Measurements from ENCODE around the gene NR0B2.

The NR0B2 gene

DNA sequence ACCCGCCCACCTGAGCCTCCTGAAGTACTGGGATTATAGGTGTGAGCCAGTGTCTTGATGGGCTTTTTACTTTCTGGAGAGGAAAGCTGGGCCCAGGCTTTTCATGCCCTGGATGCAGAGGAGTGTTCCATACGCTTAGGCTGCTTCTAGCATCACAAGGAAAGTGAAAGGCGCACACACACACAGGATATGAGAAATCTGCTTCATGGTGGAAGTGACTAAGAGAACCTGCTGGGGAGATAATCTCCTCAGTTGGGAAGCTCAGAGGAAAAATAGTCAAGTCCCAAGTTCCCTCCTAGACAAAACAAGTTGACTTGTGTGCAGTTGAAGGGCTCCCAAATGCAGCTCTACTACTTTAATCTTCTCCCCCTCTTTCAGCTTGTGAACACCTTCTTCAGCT, 9.9 kb upstream of the NR0B2 start:
- Histone ChIP-seq H3K4me1 (ENCODE audit: control insufficient read depth, low read depth, low read length) (peaks cover 7% of the 10 kb centered on the region), H3K36me3 (ENCODE audit: control insufficient read depth, low read depth, low read length) (peaks cover 43% of the 10 kb centered on the region), H3K27ac (ENCODE audit: low read length) (no peak overlapping the region), H3K9ac (ENCODE audit: low read length) (no peak overlapping the region), H3K4me3 (ENCODE audit: low read length) (no peak overlapping the region), H3K9me3 (ENCODE audit: control insufficient read depth, low read depth, low read length) (no peaks in the 10 kb centered on the region), H3K27me3 (ENCODE audit: control insufficient read depth, insufficient read depth, low read length) (no peaks in the 10 kb centered on the region)

DNA sequence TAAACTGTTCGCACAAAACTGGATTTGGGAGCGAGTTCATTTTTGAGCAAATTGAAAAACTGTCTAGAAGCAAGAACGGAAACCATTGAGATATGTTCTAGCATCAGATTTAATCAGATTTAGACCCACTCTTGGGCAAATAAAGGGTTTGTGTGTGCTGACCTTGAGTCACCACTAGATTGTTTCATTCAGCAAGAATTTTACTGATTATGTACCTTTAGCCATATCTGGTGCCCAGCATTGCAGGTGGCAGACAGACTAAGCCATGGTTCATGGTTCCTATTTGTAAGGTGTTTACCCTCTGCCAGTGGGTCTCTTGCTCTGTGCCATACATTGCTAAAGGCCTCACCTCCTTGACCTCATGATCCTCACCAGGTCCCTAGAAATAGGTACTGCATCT, 9.1 kb upstream of the NR0B2 start:
- H3K9me3 ChIP-seq (ENCODE audit: control insufficient read depth, low read depth, low read length), result no peaks in the 10 kb centered on the region
- peak overlapping the region; percentile 96 for H3K9ac ChIP-seq (ENCODE audit: low read length)
- H3K27ac ChIP-seq (ENCODE audit: low read length), result no peak overlapping the region
- no peaks in the 10 kb centered on the region for H3K27me3 ChIP-seq (ENCODE audit: control insufficient read depth, insufficient read depth, low read length)
- peaks cover 35% of the 10 kb centered on the region for H3K36me3 ChIP-seq (ENCODE audit: control insufficient read depth, low read depth, low read length)
- peak overlapping the region; percentile 97 for H3K4me3 ChIP-seq (ENCODE audit: low read length)
- H3K4me1 ChIP-seq (ENCODE audit: control insufficient read depth, low read depth, low read length), result peaks cover 7% of the 10 kb centered on the region

DNA sequence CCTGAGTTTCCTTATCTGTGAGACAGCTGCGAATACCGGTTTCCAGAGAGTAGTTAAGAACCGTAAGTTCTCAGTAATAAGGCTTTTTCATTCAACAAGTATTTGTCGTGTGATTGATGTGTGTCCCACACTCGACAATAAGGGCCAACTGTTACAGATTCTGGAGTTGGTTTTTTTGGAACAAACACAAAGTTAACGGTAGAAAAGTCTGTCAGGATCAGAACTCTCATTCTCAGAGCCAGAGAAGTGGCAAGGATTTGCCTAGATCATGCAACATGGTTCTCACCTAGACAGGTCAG, 8.6 kb upstream of the NR0B2 start:
- H3K36me3 ChIP-seq (ENCODE audit: control insufficient read depth, low read depth, low read length), result peaks cover 29% of the 10 kb centered on the region
- H3K9me3 ChIP-seq (ENCODE audit: control insufficient read depth, low read depth, low read length), result no peaks in the 10 kb centered on the region
- peak overlapping the region; percentile 96 for H3K9ac ChIP-seq (ENCODE audit: low read length)
- H3K27me3 ChIP-seq (ENCODE audit: control insufficient read depth, insufficient read depth, low read length), result no peaks in the 10 kb centered on the region
- H3K27ac ChIP-seq (ENCODE audit: low read length), result peak overlapping the region; percentile 88
- H3K4me3 ChIP-seq (ENCODE audit: low read length), result peak overlapping the region; percentile 97
- H3K4me1 ChIP-seq (ENCODE audit: control insufficient read depth, low read depth, low read length), result peaks cover 7% of the 10 kb centered on the region

DNA sequence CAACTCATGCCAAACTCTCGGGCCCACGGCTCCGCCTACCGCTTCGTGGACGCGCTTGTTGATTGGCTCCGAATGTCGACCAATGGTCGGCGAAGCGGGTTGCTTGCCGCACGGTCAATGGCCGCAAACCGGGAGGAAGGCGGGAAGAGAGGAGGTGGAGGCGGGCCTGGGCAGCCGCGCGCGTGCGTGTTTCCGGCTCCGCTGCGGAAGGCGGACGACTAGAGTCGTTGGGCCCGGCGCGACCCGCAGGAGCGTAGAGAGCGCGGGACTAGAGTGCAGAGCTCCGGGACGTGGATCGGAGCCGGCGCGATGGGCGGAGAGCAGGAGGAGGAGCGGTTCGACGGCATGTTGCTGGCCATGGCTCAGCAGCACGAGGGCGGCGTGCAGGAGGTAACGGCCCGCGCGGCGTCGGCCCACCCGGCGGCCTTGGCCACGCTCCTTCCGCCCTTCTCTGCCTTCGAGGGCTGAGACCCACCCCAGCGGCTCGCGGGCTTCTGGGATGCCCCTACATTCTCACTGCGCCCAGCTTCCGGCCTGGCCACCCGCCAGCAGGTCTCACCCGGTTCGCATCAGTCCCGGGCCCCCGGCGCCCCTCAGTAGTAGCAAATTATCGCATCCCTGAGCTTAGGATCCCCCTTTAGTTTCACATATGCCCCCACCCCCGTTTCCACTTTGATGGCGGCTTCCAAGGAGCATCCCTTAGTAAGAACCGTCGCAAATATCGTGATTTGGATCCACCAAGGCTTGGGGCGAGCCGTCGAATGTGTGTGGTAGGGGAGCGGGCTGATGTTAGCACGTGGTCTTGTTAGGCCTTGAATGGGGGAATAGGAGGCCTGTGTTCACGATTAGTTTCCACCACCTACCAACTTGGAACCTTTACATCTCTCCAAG, 8.0 kb upstream of the NR0B2 start, which contains the start of gene NUDC:
NUDC (plus strand) TSS at position 204 of the 891 bp plus-strand sequence; CDS start at position 310, 106 bp downstream.
- Histone ChIP-seq H3K27ac (ENCODE audit: low read length) (peak within 1 kb of the TSS; percentile 88), H3K36me3 (ENCODE audit: control insufficient read depth, low read depth, low read length) (peaks cover 26% of the 10 kb centered on the region), H3K9me3 (ENCODE audit: control insufficient read depth, low read depth, low read length) (no peaks in the 10 kb centered on the region), H3K4me1 (ENCODE audit: control insufficient read depth, low read depth, low read length) (peaks cover 7% of the 10 kb centered on the region), H3K27me3 (ENCODE audit: control insufficient read depth, insufficient read depth, low read length) (no peaks in the 10 kb centered on the region), H3K9ac (ENCODE audit: low read length) (peak within 1 kb of the TSS; percentile 96), H3K4me3 (ENCODE audit: low read length) (peak within 1 kb of the TSS; percentile 97)

DNA sequence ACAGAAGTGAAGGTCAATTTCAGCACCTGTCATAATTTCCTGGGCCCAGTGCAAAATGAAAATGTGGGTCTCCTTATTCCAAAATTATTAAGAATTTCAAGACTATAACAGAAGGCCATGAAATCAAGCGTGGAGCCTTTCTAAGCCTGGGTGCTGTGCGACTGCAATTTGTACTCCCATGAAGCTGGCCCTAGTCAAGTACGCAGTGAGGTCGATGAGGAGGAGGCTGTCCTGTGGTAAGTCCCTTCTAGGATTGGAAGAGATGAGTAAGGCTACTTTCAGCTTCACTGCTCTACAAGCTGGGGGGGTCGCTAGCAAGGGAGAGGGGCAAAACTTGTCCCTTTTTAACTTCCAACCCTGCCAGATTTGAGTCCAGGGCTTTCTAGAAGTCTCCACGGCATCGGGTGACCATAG, 7.4 kb upstream of the NR0B2 start:
- H3K27me3 ChIP-seq (ENCODE audit: control insufficient read depth, insufficient read depth, low read length), result no peaks in the 10 kb centered on the region
- peaks cover 7% of the 10 kb centered on the region for H3K4me1 ChIP-seq (ENCODE audit: control insufficient read depth, low read depth, low read length)
- peak overlapping the region; percentile 57 for H3K27ac ChIP-seq (ENCODE audit: low read length)
- peak overlapping the region; percentile 96 for H3K9ac ChIP-seq (ENCODE audit: low read length)
- H3K4me3 ChIP-seq (ENCODE audit: low read length), result peak overlapping the region; percentile 97
- peaks cover 19% of the 10 kb centered on the region for H3K36me3 ChIP-seq (ENCODE audit: control insufficient read depth, low read depth, low read length)
- H3K9me3 ChIP-seq (ENCODE audit: control insufficient read depth, low read depth, low read length), result no peaks in the 10 kb centered on the region

DNA sequence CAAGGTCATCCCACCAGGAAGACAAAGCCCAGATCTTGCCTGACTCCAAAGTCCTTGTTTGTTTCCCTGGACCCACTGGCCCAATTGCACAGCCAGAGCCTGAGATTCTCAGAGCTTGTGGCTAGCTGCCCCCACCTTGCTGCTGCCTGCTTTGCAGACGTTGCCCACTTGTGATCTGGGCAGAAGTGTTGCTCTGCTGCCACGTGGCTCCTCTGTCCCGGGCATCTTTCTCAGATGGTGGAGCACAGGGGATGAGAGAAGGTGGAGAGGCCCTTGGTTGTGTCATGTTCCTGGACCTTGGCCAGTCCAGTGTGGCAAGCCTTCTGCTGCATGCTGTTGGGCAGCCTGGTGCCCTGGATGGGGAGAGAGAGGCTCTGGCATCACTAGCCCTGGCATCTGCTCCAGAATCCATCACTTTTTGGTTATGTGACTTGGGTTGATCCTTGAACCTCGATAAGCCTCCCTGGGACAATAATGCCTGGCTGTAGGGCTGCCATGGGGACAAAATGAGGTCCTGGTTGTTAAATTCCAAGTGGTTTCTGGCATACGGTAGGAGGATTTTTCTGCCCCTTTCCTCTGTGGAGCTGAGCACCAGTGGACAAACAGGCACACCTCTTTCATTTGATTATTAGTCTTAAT, 1.5 kb upstream of the NR0B2 start:
- Histone ChIP-seq H3K4me1 (ENCODE audit: control insufficient read depth, low read depth, low read length) (no peaks in the 10 kb centered on the region), H3K36me3 (ENCODE audit: control insufficient read depth, low read depth, low read length) (no peaks in the 10 kb centered on the region), H3K9me3 (ENCODE audit: control insufficient read depth, low read depth, low read length) (no peaks in the 10 kb centered on the region), H3K27ac (ENCODE audit: low read length) (no peak overlapping the region), H3K9ac (ENCODE audit: low read length) (no peak overlapping the region), H3K27me3 (ENCODE audit: control insufficient read depth, insufficient read depth, low read length) (no peaks in the 10 kb centered on the region), H3K4me3 (ENCODE audit: low read length) (no peak overlapping the region)

DNA sequence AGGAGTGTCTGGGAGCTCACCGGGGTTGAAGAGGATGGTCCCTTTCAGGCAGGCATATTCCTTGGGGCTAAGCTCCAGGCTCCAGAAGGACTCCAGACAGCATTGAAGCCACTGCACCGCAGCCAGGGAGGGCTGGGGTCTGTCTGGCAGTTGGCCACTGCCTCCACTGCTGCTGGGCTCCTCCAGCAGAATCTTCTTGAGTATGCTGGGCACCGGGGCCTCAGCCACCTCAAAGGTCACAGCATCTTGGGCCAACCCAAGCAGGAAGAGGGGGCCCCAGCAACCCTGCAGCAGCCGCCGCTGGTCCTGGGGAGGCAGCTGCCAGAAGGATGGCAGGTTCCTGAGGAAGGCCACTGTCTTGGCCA, 404 bp downstream of the NR0B2 start:
- no peak overlapping the region for H3K4me3 ChIP-seq (ENCODE audit: low read length)
- no peaks in the 10 kb centered on the region for H3K4me1 ChIP-seq (ENCODE audit: control insufficient read depth, low read depth, low read length)
- no peaks in the 10 kb centered on the region for H3K36me3 ChIP-seq (ENCODE audit: control insufficient read depth, low read depth, low read length)
- H3K9ac ChIP-seq (ENCODE audit: low read length), result no peak overlapping the region
- no peaks in the 10 kb centered on the region for H3K27me3 ChIP-seq (ENCODE audit: control insufficient read depth, insufficient read depth, low read length)
- H3K27ac ChIP-seq (ENCODE audit: low read length), result no peak overlapping the region
- no peaks in the 10 kb centered on the region for H3K9me3 ChIP-seq (ENCODE audit: control insufficient read depth, low read depth, low read length)

DNA sequence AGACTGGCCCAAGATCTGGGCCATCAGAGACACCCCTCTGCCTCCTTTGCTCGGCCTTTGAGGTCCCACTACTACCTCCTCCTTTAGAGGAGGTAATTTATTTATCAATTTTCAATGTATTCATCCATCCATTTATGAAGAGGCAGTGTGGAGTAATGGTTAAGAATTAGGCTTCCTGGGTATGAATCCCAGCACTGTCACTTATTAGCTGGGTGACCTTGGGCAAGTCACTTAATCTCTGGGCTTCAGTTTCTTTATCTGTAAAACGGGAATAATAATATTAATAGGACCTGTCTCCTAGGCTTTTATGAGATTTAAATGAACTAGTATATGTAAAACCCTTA, 1.7 kb downstream of the NR0B2 start:
- Histone ChIP-seq H3K4me3 (ENCODE audit: low read length) (no peak overlapping the region), H3K9ac (ENCODE audit: low read length) (no peak overlapping the region)

DNA sequence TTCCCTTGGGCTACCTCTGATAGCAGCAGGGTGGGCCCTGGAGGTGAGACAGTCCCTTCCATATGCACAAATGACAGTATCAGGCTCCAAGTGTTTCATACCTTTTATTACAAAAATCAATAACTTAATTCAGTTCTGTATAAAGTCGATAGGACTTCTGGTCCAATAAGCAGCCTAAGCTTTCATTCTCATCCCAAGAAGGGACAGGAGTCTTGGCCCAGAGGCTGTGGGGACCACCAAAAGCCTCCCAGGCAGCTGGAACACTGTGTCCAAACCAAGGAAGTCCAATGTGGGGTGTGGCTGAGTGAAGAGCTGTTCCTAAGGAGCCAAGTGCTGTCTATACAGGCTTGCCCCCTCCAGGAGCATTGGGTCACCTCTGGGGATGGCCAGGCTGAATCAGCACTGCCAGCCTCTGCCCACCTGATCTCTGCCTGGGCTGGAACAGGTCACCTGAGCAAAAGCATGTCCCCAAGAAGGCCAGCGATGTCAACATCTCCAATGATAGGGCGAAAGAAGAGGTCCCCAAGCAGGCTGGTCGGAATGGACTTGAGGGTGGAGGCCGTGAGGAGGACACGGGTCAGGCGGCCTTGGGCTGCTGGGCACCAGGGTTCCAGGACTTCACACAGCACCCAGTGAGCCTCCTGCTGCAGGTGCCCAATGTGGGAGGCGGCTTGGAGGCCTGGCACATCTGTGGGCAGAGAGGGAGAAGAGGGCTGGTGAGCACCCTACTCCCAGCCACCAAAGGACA, 2.2 kb downstream of the NR0B2 start:
- Histone ChIP-seq H3K9ac (ENCODE audit: low read length) (no peak overlapping the region), H3K27ac (ENCODE audit: low read length) (no peak overlapping the region), H3K27me3 (ENCODE audit: control insufficient read depth, insufficient read depth, low read length) (no peaks in the 10 kb centered on the region), H3K4me3 (ENCODE audit: low read length) (no peak overlapping the region), H3K36me3 (ENCODE audit: control insufficient read depth, low read depth, low read length) (no peaks in the 10 kb centered on the region), H3K4me1 (ENCODE audit: control insufficient read depth, low read depth, low read length) (no peaks in the 10 kb centered on the region), H3K9me3 (ENCODE audit: control insufficient read depth, low read depth, low read length) (no peaks in the 10 kb centered on the region)

More for the DNA sequence above, 1.7 kb downstream of the NR0B2 start:
- Histone ChIP-seq H3K27me3 (ENCODE audit: control insufficient read depth, insufficient read depth, low read length) (no peaks in the 10 kb centered on the region), H3K36me3 (ENCODE audit: control insufficient read depth, low read depth, low read length) (no peaks in the 10 kb centered on the region), H3K27ac (ENCODE audit: low read length) (no peak overlapping the region), H3K9me3 (ENCODE audit: control insufficient read depth, low read depth, low read length) (no peaks in the 10 kb centered on the region), H3K4me1 (ENCODE audit: control insufficient read depth, low read depth, low read length) (no peaks in the 10 kb centered on the region)

DNA sequence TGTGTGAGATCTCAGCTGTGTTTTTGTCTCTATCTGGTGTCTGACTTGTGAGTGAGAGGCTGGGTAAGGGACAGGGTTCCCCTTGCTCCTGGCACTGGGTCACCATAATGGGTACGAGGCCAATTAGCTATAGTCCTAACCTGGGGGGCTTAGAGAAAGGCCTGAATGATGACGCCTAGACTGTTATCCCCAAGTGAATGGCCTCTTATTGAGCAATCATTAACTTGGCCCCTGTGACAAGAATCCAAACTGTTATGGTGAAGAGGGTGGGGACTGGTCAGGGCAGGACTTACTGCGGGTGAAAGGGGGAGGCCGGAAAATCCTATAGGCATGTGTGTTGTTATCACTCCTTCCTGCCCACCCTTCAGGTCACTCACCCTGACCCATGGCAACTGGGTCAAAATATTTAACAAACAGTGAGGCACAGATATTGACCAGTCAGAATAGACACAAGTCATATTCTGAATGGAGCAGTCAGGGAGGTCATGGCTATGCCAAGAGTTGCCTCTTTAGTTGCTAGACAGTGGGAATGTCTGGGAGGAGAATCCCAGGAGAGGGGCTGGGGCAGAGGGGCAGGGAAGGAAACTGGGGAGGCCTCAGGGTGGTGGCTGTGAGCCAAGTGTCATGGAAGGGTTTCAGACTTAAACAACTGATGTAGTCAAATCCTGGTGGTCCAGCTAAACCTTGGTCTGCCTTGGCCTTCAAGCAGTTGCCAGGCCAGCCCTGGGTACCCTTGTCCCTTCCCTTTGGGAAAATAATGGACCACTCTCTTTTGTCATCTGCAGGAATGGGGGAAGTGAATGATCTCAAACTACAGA, 3.2 kb downstream of the NR0B2 start:
- H3K36me3 ChIP-seq (ENCODE audit: control insufficient read depth, low read depth, low read length), result no peaks in the 10 kb centered on the region
- H3K9me3 ChIP-seq (ENCODE audit: control insufficient read depth, low read depth, low read length), result no peaks in the 10 kb centered on the region
- no peak overlapping the region for H3K9ac ChIP-seq (ENCODE audit: low read length)
- no peaks in the 10 kb centered on the region for H3K4me1 ChIP-seq (ENCODE audit: control insufficient read depth, low read depth, low read length)
- H3K27me3 ChIP-seq (ENCODE audit: control insufficient read depth, insufficient read depth, low read length), result no peaks in the 10 kb centered on the region
- no peak overlapping the region for H3K27ac ChIP-seq (ENCODE audit: low read length)
- H3K4me3 ChIP-seq (ENCODE audit: low read length), result no peak overlapping the region

DNA sequence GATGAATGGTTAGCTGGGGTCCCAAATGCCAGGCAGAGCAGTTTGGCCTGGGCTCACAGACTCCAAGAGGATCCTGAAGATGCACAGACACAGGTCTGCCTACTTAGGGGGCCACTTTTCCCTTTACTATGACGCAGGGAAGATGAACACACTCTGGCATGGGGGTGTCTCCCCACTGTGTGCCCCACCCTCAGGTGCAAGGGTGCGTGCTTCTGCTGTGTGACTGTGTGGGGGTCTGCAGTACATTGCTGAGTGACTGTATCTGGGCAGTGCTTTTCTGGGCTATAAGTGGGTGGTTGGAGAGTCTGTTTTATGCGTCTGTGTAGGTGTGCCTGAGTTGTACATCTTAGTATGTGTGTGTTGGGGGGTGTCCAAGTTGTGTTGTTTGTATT, 3.8 kb downstream of the NR0B2 start:
- Histone ChIP-seq H3K4me1 (ENCODE audit: control insufficient read depth, low read depth, low read length) (no peaks in the 10 kb centered on the region), H3K36me3 (ENCODE audit: control insufficient read depth, low read depth, low read length) (no peaks in the 10 kb centered on the region), H3K9ac (ENCODE audit: low read length) (no peak overlapping the region), H3K9me3 (ENCODE audit: control insufficient read depth, low read depth, low read length) (no peaks in the 10 kb centered on the region), H3K27ac (ENCODE audit: low read length) (no peak overlapping the region), H3K27me3 (ENCODE audit: control insufficient read depth, insufficient read depth, low read length) (no peaks in the 10 kb centered on the region), H3K4me3 (ENCODE audit: low read length) (no peak overlapping the region)
